B cell (primary cell): ENCODE data around the gene PRIM2.
"Not testable (repeated sequence)": the region's sequence is repeated elsewhere in the genome, so short reads cannot be mapped to it uniquely, and the experiment has no call there.

Experiments
- CTCF ChIP-seq: fragments of 200-600 bp; IDR thresholded peaks from one replicate; pipeline ENCODE4 v1.8.0; 2022; ENCODE audit warnings: antibody characterized with exemption, mild to moderate bottlenecking
- EZH2 ChIP-seq: IDR thresholded peaks from 2 replicates; pipeline ENCODE4 v1.6.1; 2012; ENCODE audit warnings: borderline replicate concordance, low read depth, mild to moderate bottlenecking, moderate library complexity, low read length; ENCODE audit not compliant: insufficient read depth, poor library complexity, severe bottlenecking

- not testable (repeated sequence) for TF ChIP-seq CTCF, EZH2
Observed at GRCh38 chr6:57389038-57389592, 71.7 kb downstream of the PRIM2 start.
